Measurements from ENCODE around the gene KNDC1.

GRCh38 chr10:133260895-133261725 lies 101.1 kb downstream of the KNDC1 start:
- TF ChIP-seq CTCF (IDR thresholded peaks at IDR 0.05 in 8 of 11, conservative IDR thresholded peaks at IDR 0.05 in 3 of 11) = peak in 1 of 11 experiments; percentile 12
- no peak for TF ChIP-seq POLR2A (IDR thresholded peaks at IDR 0.05)
